ENCODE results near the gene SOAT2.

GRCh38 chr12:53105256-53105655, 2.0 kb downstream of the SOAT2 start:
- TF ChIP-seq CTCF (IDR thresholded peaks at IDR 0.05): no peak
- no peak for TF ChIP-seq POLR2A (IDR thresholded peaks at IDR 0.05)
